ENCODE results near the gene SPOCD1. TPM values are rescaled to one million over a fixed set of nuclear protein-coding genes. Genes with fewer than 3 reads are reported as not detected.

SPOCD1 gene
- total and polyA plus RNA-seq, 11 donors = 0.19 to 2.9 (median 0.41) TPM; not detected in 5

GRCh38 chr1:31782421-31783410, 33.1 kb downstream of the SPOCD1 start:
- intact Hi-C loops (cut with DNase I) = loop anchor here in 6 of 10 donors (10.0 kb wide), 5 partner anchors 68 to 388 kb away; no protein-coding TSS in a partner anchor
- H3K4me3 ChIP-seq = no peak overlapping the region

GRCh38 chr1:31781756-31782371, 34.0 kb downstream of the SPOCD1 start:
- intact Hi-C loops (cut with DNase I) = loop anchor here in 6 of 10 donors (10.0 kb wide), 5 partner anchors 67 to 387 kb away; no protein-coding TSS in a partner anchor
- 29 to 40% (median 34%) methylated on average over 16 to 18 of the region's 18 CpGs for WGBS, 4 donors
- Histone ChIP-seq H3K27me3 (peaks cover 0 to under 1% (median 0%) of the 10 kb centered on the region in 9 donors), H3K36me3 (no peaks in the 10 kb centered on the region), H3K4me1 (peaks cover 0 to 23% (median 13%) of the 10 kb centered on the region in 12 donors), H3K27ac (no peak overlapping the region), H3K4me3 (no peak overlapping the region), H3K9me3 (no peaks in the 10 kb centered on the region)
- ATAC-seq (peak in 3 of 4 donors; percentile 22 to 44 (median 30)), DNase-seq (peak in 1 of 5 donors; percentile 33)
- TF ChIP-seq, protein P1, sequence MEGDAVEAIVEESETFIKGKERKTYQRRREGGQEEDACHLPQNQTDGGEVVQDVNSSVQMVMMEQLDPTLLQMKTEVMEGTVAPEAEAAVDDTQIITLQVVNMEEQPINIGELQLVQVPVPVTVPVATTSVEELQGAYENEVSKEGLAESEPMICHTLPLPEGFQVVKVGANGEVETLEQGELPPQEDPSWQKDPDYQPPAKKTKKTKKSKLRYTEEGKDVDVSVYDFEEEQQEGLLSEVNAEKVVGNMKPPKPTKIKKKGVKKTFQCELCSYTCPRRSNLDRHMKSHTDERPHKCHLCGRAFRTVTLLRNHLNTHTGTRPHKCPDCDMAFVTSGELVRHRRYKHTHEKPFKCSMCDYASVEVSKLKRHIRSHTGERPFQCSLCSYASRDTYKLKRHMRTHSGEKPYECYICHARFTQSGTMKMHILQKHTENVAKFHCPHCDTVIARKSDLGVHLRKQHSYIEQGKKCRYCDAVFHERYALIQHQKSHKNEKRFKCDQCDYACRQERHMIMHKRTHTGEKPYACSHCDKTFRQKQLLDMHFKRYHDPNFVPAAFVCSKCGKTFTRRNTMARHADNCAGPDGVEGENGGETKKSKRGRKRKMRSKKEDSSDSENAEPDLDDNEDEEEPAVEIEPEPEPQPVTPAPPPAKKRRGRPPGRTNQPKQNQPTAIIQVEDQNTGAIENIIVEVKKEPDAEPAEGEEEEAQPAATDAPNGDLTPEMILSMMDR (IDR thresholded peaks at IDR 0.05) = no peak
- no peak for TF ChIP-seq POLR2A (IDR thresholded peaks at IDR 0.05)

More at GRCh38 chr1:31782421-31783410, 33.1 kb downstream of the SPOCD1 start:
- Histone ChIP-seq H3K9me3 (no peaks in the 10 kb centered on the region), H3K27me3 (no peaks in the 10 kb centered on the region), H3K27ac (peak overlapping the region in 5 of 12 donors; percentile 8 to 48 (median 27)), H3K36me3 (no peaks in the 10 kb centered on the region), H3K4me1 (peaks cover 0 to 23% (median 13%) of the 10 kb centered on the region in 12 donors)
- DNase-seq (peak in 1 of 5 donors; percentile 26), ATAC-seq (peak in 1 of 4 donors; percentile 31)
- 52 to 64% (median 56%) methylated on average over 9 to 12 of the region's 12 CpGs for WGBS, 4 donors
- TF ChIP-seq, protein P1 (IDR thresholded peaks at IDR 0.05) = no peak
- no peak for TF ChIP-seq POLR2A (IDR thresholded peaks at IDR 0.05)

DNA sequence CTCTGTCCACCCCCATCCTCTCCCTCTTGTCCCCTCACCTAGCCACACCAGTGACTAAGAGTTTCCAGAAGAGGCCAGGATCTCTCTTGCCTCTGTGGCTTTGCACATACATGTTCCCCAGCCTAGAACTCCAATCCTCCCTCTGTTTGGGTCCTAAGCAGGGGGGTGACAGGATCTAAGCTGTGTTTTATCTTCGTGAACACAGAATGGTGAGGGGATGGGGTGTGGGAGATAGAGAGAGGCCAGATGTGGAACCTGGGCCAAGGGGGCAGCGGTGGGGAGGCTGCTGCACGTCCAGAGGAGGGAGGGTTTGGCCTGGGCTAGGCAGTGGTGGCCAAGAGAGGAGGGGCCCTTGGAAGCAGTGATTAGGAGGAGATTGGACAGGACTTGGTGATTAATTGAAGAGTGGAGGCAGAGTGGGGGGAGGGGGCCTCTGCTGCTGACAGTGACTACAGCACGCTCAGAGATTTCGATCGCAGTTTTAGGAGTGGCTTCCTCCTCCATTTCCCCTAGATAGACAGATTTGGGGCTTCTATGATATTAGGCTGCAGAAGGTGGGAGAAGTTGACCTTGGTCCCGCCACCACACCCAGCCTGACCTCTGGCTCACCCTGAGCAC, 34.6 kb downstream of the SPOCD1 start:
- Histone ChIP-seq H3K4me1 (peaks cover 0 to 23% (median 13%) of the 10 kb centered on the region in 12 donors), H3K27me3 (peaks cover 0 to 7% (median 0%) of the 10 kb centered on the region in 9 donors), H3K9me3 (no peaks in the 10 kb centered on the region), H3K36me3 (no peaks in the 10 kb centered on the region), H3K4me3 (no peak overlapping the region), H3K27ac (no peak overlapping the region)
- DNase-seq (peak in 1 of 5 donors; percentile 13), ATAC-seq (peak in 1 of 4 donors; percentile 10)
- intact Hi-C loops (cut with DNase I) = loop anchor here in 6 of 10 donors (10.0 kb wide), 5 partner anchors 66 to 386 kb away; no protein-coding TSS in a partner anchor
- WGBS, 4 donors = 50 to 55% (median 53%) methylated on average over 7 of the region's 7 CpGs
- TF ChIP-seq, protein P1 (IDR thresholded peaks at IDR 0.05) = no peak
- no peak for TF ChIP-seq POLR2A (IDR thresholded peaks at IDR 0.05)

Measured in heart left ventricle (tissue), 16 donors.